Measurements from ENCODE around the gene MIDN. TPM values are rescaled to one million over a fixed set of nuclear protein-coding genes. Genes with fewer than 3 reads are reported as not detected.

MIDN gene
- total and polyA plus RNA-seq, 10 of the 15 experiments (the other 5 are each of a cell fraction or from before 2014, with no cell fraction given): 0.38 to 51.5 (median 7.2) TPM

DNA sequence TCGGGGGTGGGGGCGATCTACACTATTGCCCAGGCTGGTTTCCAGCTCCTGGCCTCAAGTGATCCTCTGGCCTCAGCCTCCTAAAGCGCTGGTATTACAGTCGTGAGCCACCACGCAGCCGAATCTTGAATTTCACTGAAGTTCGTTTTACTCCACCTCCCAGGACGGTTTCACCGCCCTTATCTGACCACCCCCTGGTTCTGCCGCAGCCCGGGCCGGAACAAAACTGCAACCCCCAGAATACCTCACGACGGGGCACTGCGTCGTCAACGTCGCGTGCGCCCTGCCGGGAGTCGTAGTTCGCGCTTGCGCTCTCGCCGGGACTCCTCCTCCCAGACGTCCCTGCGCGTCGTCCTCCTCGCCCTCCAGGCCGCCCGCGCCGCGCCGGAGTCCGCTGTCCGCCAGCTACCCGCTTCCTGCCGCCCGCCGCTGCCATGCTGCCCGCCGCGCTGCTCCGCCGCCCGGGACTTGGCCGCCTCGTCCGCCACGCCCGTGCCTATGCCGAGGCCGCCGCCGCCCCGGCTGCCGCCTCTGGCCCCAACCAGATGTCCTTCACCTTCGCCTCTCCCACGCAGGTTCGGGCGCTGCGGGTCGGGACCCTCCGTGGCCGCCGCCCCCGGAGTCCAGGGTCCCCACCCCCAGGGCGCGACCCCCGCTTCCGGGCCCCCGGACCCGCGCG, 6.8 kb upstream of the MIDN start, which contains the start of gene ATP5F1D (continued):
- TF ChIP-seq, protein P1, sequence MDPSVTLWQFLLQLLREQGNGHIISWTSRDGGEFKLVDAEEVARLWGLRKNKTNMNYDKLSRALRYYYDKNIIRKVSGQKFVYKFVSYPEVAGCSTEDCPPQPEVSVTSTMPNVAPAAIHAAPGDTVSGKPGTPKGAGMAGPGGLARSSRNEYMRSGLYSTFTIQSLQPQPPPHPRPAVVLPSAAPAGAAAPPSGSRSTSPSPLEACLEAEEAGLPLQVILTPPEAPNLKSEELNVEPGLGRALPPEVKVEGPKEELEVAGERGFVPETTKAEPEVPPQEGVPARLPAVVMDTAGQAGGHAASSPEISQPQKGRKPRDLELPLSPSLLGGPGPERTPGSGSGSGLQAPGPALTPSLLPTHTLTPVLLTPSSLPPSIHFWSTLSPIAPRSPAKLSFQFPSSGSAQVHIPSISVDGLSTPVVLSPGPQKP (IDR thresholded peaks at IDR 0.05; ENCODE audit: low read depth, low read length): peak; percentile 94
- peak; percentile 98 for TF ChIP-seq LARP7 (IDR thresholded peaks at IDR 0.05)
- TF ChIP-seq, protein P2, sequence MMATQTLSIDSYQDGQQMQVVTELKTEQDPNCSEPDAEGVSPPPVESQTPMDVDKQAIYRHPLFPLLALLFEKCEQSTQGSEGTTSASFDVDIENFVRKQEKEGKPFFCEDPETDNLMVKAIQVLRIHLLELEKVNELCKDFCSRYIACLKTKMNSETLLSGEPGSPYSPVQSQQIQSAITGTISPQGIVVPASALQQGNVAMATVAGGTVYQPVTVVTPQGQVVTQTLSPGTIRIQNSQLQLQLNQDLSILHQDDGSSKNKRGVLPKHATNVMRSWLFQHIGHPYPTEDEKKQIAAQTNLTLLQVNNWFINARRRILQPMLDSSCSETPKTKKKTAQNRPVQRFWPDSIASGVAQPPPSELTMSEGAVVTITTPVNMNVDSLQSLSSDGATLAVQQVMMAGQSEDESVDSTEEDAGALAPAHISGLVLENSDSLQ (IDR thresholded peaks at IDR 0.05): peak; percentile 62
- TF ChIP-seq IKZF2 (IDR thresholded peaks at IDR 0.05): no peak
- no peak for TF ChIP-seq PML (IDR thresholded peaks at IDR 0.05; ENCODE audit: low read length)
- TF ChIP-seq SMAD5 (IDR thresholded peaks at IDR 0.05; ENCODE audit: low read depth): no peak
- no peak for TF ChIP-seq HDAC2 (IDR thresholded peaks at IDR 0.05)
- TF ChIP-seq MEF2A (IDR thresholded peaks at IDR 0.05; ENCODE audit: insufficient read depth, low read depth, low read length): 0 out of 2 replicates have a peak, but pooled peaks have one; percentile 11
- no peak for TF ChIP-seq RAD51 (IDR thresholded peaks at IDR 0.05)
- TF ChIP-seq, protein P3, sequence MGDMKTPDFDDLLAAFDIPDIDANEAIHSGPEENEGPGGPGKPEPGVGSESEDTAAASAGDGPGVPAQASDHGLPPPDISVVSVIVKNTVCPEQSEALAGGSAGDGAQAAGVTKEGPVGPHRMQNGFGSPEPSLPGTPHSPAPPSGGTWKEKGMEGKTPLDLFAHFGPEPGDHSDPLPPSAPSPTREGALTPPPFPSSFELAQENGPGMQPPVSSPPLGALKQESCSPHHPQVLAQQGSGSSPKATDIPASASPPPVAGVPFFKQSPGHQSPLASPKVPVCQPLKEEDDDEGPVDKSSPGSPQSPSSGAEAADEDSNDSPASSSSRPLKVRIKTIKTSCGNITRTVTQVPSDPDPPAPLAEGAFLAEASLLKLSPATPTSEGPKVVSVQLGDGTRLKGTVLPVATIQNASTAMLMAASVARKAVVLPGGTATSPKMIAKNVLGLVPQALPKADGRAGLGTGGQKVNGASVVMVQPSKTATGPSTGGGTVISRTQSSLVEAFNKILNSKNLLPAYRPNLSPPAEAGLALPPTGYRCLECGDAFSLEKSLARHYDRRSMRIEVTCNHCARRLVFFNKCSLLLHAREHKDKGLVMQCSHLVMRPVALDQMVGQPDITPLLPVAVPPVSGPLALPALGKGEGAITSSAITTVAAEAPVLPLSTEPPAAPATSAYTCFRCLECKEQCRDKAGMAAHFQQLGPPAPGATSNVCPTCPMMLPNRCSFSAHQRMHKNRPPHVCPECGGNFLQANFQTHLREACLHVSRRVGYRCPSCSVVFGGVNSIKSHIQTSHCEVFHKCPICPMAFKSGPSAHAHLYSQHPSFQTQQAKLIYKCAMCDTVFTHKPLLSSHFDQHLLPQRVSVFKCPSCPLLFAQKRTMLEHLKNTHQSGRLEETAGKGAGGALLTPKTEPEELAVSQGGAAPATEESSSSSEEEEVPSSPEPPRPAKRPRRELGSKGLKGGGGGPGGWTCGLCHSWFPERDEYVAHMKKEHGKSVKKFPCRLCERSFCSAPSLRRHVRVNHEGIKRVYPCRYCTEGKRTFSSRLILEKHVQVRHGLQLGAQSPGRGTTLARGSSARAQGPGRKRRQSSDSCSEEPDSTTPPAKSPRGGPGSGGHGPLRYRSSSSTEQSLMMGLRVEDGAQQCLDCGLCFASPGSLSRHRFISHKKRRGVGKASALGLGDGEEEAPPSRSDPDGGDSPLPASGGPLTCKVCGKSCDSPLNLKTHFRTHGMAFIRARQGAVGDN (IDR thresholded peaks at IDR 0.05): peak; percentile 72
- TF ChIP-seq ZNF207 (IDR thresholded peaks at IDR 0.05; ENCODE audit: borderline replicate concordance): no peak; the same call in 1 of the 2 replicates
- TF ChIP-seq MXI1 (IDR thresholded peaks at IDR 0.05; ENCODE audit: low read depth, low read length): peak; percentile 81
- TF ChIP-seq CHD2 (IDR thresholded peaks at IDR 0.05; ENCODE audit: borderline replicate concordance, low read depth, low read length): peak; percentile 87
- 0 out of 2 replicates have a peak, but pooled peaks have one; percentile 32 for TF ChIP-seq NBN (IDR thresholded peaks at IDR 0.05)
- no peak for TF ChIP-seq CBX5 (IDR thresholded peaks at IDR 0.05; ENCODE audit: low read depth)
- TF ChIP-seq PAX5 (IDR thresholded peaks at IDR 0.05; ENCODE audit: borderline replicate concordance, low read depth, low read length): peak; percentile 11; the same call in 1 of the 2 replicates
- TF ChIP-seq GATAD2B (conservative IDR thresholded peaks at IDR 0.05; ENCODE audit: low read depth): peak; percentile 95
- no peak for TF ChIP-seq BRCA1 (IDR thresholded peaks at IDR 0.05; ENCODE audit: low read depth, low read length)
- TF ChIP-seq, protein P4, sequence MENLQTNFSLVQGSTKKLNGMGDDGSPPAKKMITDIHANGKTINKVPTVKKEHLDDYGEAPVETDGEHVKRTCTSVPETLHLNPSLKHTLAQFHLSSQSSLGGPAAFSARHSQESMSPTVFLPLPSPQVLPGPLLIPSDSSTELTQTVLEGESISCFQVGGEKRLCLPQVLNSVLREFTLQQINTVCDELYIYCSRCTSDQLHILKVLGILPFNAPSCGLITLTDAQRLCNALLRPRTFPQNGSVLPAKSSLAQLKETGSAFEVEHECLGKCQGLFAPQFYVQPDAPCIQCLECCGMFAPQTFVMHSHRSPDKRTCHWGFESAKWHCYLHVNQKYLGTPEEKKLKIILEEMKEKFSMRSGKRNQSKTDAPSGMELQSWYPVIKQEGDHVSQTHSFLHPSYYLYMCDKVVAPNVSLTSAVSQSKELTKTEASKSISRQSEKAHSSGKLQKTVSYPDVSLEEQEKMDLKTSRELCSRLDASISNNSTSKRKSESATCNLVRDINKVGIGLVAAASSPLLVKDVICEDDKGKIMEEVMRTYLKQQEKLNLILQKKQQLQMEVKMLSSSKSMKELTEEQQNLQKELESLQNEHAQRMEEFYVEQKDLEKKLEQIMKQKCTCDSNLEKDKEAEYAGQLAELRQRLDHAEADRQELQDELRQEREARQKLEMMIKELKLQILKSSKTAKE (IDR thresholded peaks at IDR 0.05; ENCODE audit: low read depth, poor library complexity, severe bottlenecking): no peak

All from GM12878 (cell line).